GM06990 (cell line): ENCODE results near the gene HERC4.

Experiments
- DNase-seq: peaks from one replicate; pipeline ENCODE4 v3.0.0-alpha.2; 2011; ENCODE audit not compliant: insufficient read length; ENCODE audit errors: extremely low read depth
- H3K27me3 ChIP-seq: replicated peaks from 2 replicates; pipeline ENCODE4 v1.6.0; 2011; ENCODE audit warnings: low read length; ENCODE audit not compliant: control insufficient read depth, insufficient read depth
- H3K36me3 ChIP-seq: 2 replicates; pipeline ENCODE4 v1.5.1; 2011; ENCODE audit warnings: low read length; ENCODE audit not compliant: control insufficient read depth, insufficient read depth
- H3K4me3 ChIP-seq: replicated peaks from 2 replicates; pipeline ENCODE4 v1.5.1; 2011; ENCODE audit warnings: low read depth, mild to moderate bottlenecking, control low read depth, low read length
- CTCF ChIP-seq: IDR thresholded peaks from 2 replicates; pipeline ENCODE4 v1.5.1; 2011; ENCODE audit warnings: low read length, control low read depth, mild to moderate bottlenecking, inconsistent platforms; ENCODE audit not compliant: insufficient read depth, poor library complexity, severe bottlenecking

HERC4 gene

DNA sequence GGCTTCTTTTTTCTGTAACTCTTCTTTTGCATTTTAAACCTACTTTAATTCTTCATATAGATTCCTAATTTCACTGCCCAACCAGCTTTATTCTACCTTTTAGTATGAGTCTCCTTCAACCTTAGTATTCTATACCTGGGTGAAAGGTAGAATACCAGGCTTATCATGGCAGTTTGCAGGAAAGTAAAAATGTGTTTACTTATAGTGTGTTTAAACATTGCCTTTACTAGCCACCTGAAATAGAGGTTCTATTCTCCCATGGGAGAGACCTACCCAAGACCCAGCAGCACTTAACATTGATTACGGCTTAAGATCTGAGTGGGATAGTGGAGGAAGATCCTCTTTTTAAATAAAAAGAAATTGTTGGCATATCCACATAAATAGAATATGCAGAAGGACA is 32.6 kb upstream of the HERC4 start:
- Histone ChIP-seq H3K4me3 (no peak overlapping the region), H3K27me3 (no peaks in the 10 kb centered on the region)
- no peak for TF ChIP-seq CTCF

DNA sequence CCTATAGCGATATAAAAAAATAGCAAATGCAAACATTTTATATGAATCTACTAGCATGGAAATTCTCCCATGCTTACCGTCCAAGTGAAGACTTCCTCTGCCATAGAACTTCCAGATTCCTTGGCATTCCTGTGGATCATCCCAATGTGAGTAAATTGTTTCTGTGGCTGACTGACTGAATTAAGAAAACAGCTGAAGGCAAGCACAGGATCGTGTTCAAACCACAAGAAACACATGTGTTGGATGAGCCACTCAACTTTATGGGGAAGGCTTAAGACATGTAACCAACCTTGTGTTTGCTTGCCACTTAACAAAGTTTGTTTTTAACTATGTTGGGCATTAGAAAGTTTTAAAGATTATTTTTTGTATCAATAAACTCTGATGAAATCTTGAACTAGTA is 31.6 kb upstream of the HERC4 start:
- H3K4me3 ChIP-seq, result no peak overlapping the region
- DNase-seq, result no peak
- H3K36me3 ChIP-seq, result no peaks in the 10 kb centered on the region
- H3K27me3 ChIP-seq, result no peaks in the 10 kb centered on the region
- TF ChIP-seq CTCF, result no peak

More for the DNA sequence above, 32.6 kb upstream of the HERC4 start:
- no peak for DNase-seq
- H3K36me3 ChIP-seq, result no peaks in the 10 kb centered on the region

DNA sequence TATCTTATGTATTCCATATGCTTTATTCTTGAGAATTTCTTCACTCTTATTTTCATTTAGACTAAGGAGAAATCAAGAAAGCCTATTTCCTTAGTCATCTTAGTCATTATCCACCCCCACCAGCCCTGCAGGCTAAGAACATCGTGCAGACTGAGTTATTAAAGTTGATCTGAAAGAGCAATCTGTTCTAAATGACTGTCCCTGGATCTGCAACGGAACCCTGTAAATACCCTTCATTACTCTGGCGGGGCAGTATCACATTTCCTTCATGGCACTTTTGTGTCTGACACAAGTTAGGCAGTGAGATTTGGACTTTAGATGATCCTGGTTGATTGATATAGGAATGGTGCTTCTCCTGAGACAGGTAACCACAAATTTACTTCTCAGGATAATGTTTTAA is 30.7 kb upstream of the HERC4 start:
- Histone ChIP-seq H3K36me3 (no peaks in the 10 kb centered on the region), H3K4me3 (no peak overlapping the region)
- no peak for DNase-seq

DNA sequence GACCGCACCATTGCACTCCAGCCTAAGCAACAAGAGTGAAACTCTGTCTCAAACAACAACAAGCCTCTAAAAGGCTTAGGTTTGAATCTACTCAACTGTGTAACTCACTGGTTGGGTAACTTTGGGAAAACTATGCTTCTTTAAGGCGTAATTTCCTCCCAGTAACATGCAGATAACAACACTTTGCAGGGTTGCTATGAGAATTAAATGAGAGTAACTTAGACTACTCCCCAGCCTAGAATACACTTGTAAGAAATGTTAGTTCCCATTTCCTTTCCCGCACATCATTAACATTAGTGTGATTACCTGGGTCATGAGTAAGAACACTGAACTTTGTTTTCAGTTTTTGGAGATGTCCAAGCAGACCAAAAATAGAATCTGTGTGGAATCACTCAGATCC is 28.8 kb upstream of the HERC4 start:
- H3K27me3 ChIP-seq, result no peaks in the 10 kb centered on the region
- H3K4me3 ChIP-seq, result no peak overlapping the region
- H3K36me3 ChIP-seq, result no peaks in the 10 kb centered on the region
- no peak for DNase-seq
- no peak for TF ChIP-seq CTCF

More for the DNA sequence above, 30.7 kb upstream of the HERC4 start:
- no peak for TF ChIP-seq CTCF
- H3K27me3 ChIP-seq, result no peaks in the 10 kb centered on the region

- no peak overlapping the region for H3K4me3 ChIP-seq
- TF ChIP-seq CTCF, result no peak
- H3K36me3 ChIP-seq, result no peaks in the 10 kb centered on the region
- H3K27me3 ChIP-seq, result no peaks in the 10 kb centered on the region
- no peak for DNase-seq
Observed at GRCh38 chr10:68103261-68103878, 28.3 kb upstream of the HERC4 start.

DNA sequence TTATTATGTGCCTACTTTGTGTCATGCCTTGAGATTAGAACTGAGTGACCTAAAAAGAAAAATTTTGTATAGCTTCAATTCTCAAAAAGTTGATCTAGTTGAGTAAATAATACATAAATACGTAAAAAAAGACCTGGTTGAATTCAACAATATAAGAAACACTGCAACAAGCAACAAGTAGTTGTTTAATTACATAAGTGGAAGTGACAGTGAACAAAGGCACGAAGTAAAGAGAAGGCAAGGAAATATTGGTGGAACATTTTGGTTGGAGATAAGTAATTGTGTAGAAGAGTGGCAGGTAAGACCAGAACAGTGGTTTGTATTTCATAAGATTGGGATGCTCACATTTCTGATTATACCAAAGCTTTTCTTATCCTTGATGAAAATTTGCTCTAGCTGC is 26.0 kb upstream of the HERC4 start:
- DNase-seq, result no peak
- no peak for TF ChIP-seq CTCF
- no peaks in the 10 kb centered on the region for H3K27me3 ChIP-seq
- H3K4me3 ChIP-seq, result no peak overlapping the region
- no peaks in the 10 kb centered on the region for H3K36me3 ChIP-seq
